C4-2B (cell line): Measurements from ENCODE around the gene KNCN.

ENCODE experiments used
- H3K27ac ChIP-seq: fragments of 450-650 bp; 2 replicates; pipeline ENCODE4 v1.5.1; 2017
- CTCF ChIP-seq: fragments of 450-650 bp; conservative IDR thresholded peaks from 2 replicates; pipeline ENCODE4 v1.5.1; 2017; ENCODE audit warnings: mild to moderate bottlenecking
- ZFX ChIP-seq: fragments of 450-650 bp; IDR thresholded peaks from 2 replicates; pipeline ENCODE4 v1.6.1; 2017

The KNCN gene

DNA sequence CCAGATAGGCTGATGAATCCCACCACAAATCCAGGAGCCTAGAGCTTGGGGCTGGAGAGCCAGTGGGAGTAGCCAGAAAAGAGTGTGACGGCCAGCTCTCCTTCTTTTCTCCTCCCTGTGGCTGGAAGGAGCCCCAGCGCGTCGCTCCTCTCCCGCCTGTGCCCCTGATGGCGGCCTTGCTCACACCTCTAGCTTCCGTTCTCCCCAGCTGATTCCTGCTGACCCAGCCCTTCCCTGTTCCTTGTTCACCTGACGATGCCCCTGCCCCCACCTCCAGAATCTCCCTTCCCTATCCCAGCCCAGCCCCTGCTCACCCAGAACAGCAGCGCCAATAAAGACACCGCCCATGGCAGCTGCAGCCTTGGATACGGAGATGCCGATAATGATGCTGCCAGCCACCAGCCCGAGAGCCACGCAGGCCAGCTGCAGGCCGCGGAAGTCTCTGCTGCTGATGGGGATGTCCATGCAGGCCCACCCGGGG lies 656 bp downstream of the KNCN start:
- TF ChIP-seq ZFX (no peak), CTCF (no peak)
- no peak overlapping the region for H3K27ac ChIP-seq

GRCh38 chr1:46549697-46550681 lies 1.5 kb downstream of the KNCN start:
- TF ChIP-seq ZFX (no peak), CTCF (no peak)
- no peak overlapping the region for H3K27ac ChIP-seq

DNA sequence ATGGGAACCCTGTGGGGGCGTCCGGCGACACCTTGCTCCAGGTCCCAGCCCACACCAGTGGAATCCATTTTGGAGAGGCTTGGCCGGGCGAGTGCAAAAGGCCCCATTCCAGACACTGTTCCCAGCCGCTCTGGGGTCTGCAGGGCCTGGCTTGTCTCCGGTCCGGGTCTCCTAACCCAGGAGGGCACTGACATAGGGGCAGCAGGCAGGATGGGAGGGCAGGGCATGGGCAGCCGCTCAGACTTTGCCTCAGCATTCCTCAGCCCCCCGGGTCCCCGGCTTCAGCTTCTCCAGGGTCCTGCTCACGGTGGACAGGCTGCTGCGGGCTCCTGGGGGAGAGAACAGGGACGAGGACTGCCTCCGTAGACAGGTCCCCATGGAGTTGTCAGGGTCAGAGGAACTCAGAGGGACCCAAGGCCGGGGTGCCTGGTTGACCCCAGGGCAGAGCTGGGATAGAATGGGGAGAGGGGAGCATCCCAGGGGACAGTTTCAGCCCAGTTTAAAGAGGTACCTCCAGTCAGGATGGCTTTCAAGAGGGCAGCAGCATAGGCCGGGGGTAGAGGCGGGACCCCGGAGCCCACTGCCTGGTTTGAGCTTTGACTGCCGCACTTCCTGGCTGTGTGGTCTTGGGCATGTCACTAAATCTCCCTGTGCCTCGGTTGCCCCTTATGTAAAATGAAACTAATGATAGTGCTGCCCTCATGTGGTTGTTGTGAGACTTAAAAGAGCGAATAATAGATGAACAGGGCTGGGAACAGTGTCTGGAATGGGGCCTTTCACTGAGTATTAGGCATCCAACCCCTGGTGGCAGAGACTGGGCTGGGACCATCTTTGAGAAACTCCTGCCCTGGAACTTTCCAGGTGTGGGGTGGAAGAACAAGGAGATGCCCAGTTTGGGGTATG lies 3.7 kb downstream of the KNCN start:
- H3K27ac ChIP-seq, result no peak overlapping the region
- TF ChIP-seq ZFX, result no peak
- peak; percentile 80 for TF ChIP-seq CTCF

- no peak for TF ChIP-seq CTCF
- no peak overlapping the region for H3K27ac ChIP-seq
These were observed 5.2 kb downstream of the KNCN start for GRCh38 chr1:46546210-46546609.

- TF ChIP-seq CTCF (no peak), ZFX (no peak)
- no peak overlapping the region for H3K27ac ChIP-seq
These were observed 5.7 kb downstream of the KNCN start for GRCh38 chr1:46545784-46546183.

- TF ChIP-seq CTCF, result no peak
- H3K27ac ChIP-seq, result no peak overlapping the region
These were observed 6.7 kb downstream of the KNCN start for GRCh38 chr1:46544561-46545240.
